ENCODE results near the gene NHLRC2. TPM values are rescaled to one million over a fixed set of nuclear protein-coding genes. Genes with fewer than 3 reads are reported as not detected.

Gene NHLRC2
- total RNA-seq, 2 experiments from 2014 or later = 24.6 to 25.0 TPM

DNA sequence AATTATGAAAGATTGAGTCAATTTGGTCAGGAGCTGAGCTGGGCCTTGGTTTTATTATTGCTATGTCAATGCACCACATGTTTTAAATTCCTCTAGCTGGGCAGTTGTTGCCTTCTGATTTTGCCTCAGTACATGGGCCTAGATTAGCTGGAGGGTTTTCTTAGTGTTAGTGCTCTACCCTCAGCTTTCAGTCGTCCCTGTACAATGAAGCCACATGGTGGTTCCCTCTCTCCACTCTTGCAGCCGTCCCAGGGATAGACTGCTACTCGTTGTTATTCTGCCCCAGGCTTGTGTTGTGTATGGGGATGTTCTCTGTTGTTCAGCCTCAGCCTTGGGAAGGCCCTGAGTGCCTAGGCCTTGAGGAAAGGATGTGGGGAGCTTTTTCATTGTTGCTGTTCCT is 37.0 kb downstream of the NHLRC2 start:
- Mint-ChIP-seq H3K27ac (no peak overlapping the region), H3K36me3 (ENCODE audit: low read depth) (peaks cover 32% of the 10 kb centered on the region), H3K4me3 (no peak overlapping the region), H3K9me3 (ENCODE audit: insufficient read depth) (no peaks in the 10 kb centered on the region), H3K4me1 (ENCODE audit: low read depth) (peaks cover 6% of the 10 kb centered on the region), H3K27me3 (ENCODE audit: low read depth) (no peaks in the 10 kb centered on the region)
- DNase-seq (no peak), ATAC-seq (no peak)
- POLR2A ChIA-PET = no interaction called here
- CTCF ChIA-PET = no interaction called here

GRCh38 chr10:113893570-113893969 is 39.1 kb downstream of the NHLRC2 start:
- ATAC-seq (no peak), DNase-seq (no peak)
- Mint-ChIP-seq H3K4me1 (ENCODE audit: low read depth) (peaks cover 6% of the 10 kb centered on the region), H3K27me3 (ENCODE audit: low read depth) (no peaks in the 10 kb centered on the region), H3K36me3 (ENCODE audit: low read depth) (peaks cover 28% of the 10 kb centered on the region), H3K27ac (no peak overlapping the region), H3K4me3 (no peak overlapping the region), H3K9me3 (ENCODE audit: insufficient read depth) (no peaks in the 10 kb centered on the region)
- POLR2A ChIA-PET = no interaction called here
- CTCF ChIA-PET = interaction anchor here (1.1 kb wide), 1 partner anchor 209 kb away, joined by 4 read pairs; no protein-coding TSS in a partner anchor

- no peaks in the 10 kb centered on the region for H3K9me3 Mint-ChIP-seq (ENCODE audit: insufficient read depth)
- no peak for ATAC-seq
- peaks cover 6% of the 10 kb centered on the region for H3K4me1 Mint-ChIP-seq (ENCODE audit: low read depth)
- no peak overlapping the region for H3K4me3 Mint-ChIP-seq
- H3K27me3 Mint-ChIP-seq (ENCODE audit: low read depth) = no peaks in the 10 kb centered on the region
- no peak overlapping the region for H3K27ac Mint-ChIP-seq
- ChIA-PET POLR2A (no interaction called here), CTCF (no interaction called here)
- no peak for DNase-seq
- peaks cover 34% of the 10 kb centered on the region for H3K36me3 Mint-ChIP-seq (ENCODE audit: low read depth)
Measured at GRCh38 chr10:113894581-113894980, 40.1 kb downstream of the NHLRC2 start.

GRCh38 chr10:113895018-113895417 is 40.6 kb downstream of the NHLRC2 start:
- H3K36me3 Mint-ChIP-seq (ENCODE audit: low read depth) = peaks cover 34% of the 10 kb centered on the region
- CTCF ChIA-PET = no interaction called here

GRCh38 chr10:113897693-113898618 is 43.5 kb downstream of the NHLRC2 start:
- H3K36me3 Mint-ChIP-seq (ENCODE audit: low read depth) = peaks cover 41% of the 10 kb centered on the region

More at GRCh38 chr10:113895018-113895417, 40.6 kb downstream of the NHLRC2 start:
- POLR2A ChIA-PET = no interaction called here
- ATAC-seq (no peak), DNase-seq (no peak)
- H3K27me3 Mint-ChIP-seq (ENCODE audit: low read depth) = no peaks in the 10 kb centered on the region
- no peaks in the 10 kb centered on the region for H3K9me3 Mint-ChIP-seq (ENCODE audit: insufficient read depth)
- peaks cover 6% of the 10 kb centered on the region for H3K4me1 Mint-ChIP-seq (ENCODE audit: low read depth)
- no peak overlapping the region for H3K4me3 Mint-ChIP-seq
- no peak overlapping the region for H3K27ac Mint-ChIP-seq

DNA sequence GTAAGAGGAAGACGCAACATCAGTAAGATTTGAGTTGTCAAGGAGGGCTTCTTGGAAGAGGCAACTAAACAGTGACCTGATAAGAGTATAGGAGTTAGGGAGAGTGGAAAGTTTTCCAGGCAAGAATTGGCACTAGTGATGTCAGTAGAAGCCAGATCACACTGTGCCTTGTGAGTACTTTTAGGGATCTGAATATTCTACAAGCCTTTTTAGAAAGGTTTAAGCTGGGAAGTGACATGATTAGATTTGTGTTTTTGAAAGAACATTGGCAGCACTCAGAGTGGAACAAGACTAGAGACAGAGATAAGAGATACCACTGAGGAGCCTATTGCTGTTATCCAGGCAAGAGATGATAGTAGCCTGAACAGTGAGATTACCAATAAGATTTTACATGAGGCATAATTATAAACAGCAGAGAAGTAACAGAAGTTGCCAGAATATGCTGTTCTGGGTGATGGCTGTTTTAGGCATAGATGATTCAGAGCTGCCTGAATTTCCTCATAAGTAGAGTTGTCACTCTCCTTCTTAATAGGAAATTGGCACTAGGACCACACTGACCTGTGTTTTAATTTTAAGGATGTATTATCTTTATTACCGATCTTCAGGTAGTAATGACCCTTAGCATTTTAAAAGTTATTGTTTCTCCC is 45.6 kb downstream of the NHLRC2 start:
- CTCF ChIA-PET = interaction anchor here (0.7 kb wide), 1 partner anchor 66 kb away, joined by 3 read pairs; no protein-coding TSS in a partner anchor
- ATAC-seq (no peak), DNase-seq (no peak)
- Mint-ChIP-seq H3K36me3 (ENCODE audit: low read depth) (peaks cover 40% of the 10 kb centered on the region), H3K4me3 (no peak overlapping the region), H3K9me3 (ENCODE audit: insufficient read depth) (no peaks in the 10 kb centered on the region), H3K4me1 (ENCODE audit: low read depth) (no peaks in the 10 kb centered on the region), H3K27me3 (ENCODE audit: low read depth) (no peaks in the 10 kb centered on the region), H3K27ac (no peak overlapping the region)
- POLR2A ChIA-PET = no interaction called here

More at GRCh38 chr10:113897693-113898618, 43.5 kb downstream of the NHLRC2 start:
- ChIA-PET POLR2A (no interaction called here), CTCF (no interaction called here)
- no peak for ATAC-seq
- no peak for DNase-seq
- Mint-ChIP-seq H3K27ac (no peak overlapping the region), H3K27me3 (ENCODE audit: low read depth) (no peaks in the 10 kb centered on the region), H3K4me3 (no peak overlapping the region), H3K4me1 (ENCODE audit: low read depth) (no peaks in the 10 kb centered on the region), H3K9me3 (ENCODE audit: insufficient read depth) (no peaks in the 10 kb centered on the region)

GRCh38 chr10:113905756-113906155 is 51.3 kb downstream of the NHLRC2 start:
- Mint-ChIP-seq H3K9me3 (ENCODE audit: insufficient read depth) (no peaks in the 10 kb centered on the region), H3K4me1 (ENCODE audit: low read depth) (no peaks in the 10 kb centered on the region), H3K27ac (no peak overlapping the region), H3K27me3 (ENCODE audit: low read depth) (no peaks in the 10 kb centered on the region), H3K36me3 (ENCODE audit: low read depth) (peaks cover 34% of the 10 kb centered on the region), H3K4me3 (no peak overlapping the region)
- CTCF ChIA-PET = no interaction called here
- DNase-seq (no peak), ATAC-seq (no peak)
- POLR2A ChIA-PET = no interaction called here

- CTCF ChIA-PET = no interaction called here
- POLR2A ChIA-PET = no interaction called here
Measured at GRCh38 chr10:113907166-113907565, 52.7 kb downstream of the NHLRC2 start.

DNA sequence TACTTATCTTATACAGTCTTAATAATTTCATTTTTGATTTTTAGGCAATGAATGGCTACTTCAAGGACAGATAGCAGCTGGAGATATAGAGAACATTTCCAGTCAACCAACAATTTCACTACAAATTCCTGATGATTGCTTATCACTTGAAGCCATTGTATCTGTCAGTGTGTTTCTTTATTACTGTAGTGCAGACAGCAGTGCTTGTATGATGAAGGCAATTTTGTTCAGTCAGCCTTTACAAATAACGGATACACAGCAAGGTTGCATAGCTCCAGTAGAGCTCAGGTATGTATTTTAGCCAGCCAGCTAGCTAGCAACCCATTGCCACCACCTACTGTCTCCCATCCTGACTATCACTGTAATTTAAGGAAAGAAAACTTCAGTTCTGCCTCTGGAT is 53.8 kb downstream of the NHLRC2 start:
- CTCF ChIA-PET = interaction anchor here (1.0 kb wide), 1 partner anchor 109 kb away, joined by 3 read pairs; no protein-coding TSS in a partner anchor
- H3K4me1 Mint-ChIP-seq (ENCODE audit: low read depth) = no peaks in the 10 kb centered on the region
- H3K27me3 Mint-ChIP-seq (ENCODE audit: low read depth) = no peaks in the 10 kb centered on the region
- peaks cover 26% of the 10 kb centered on the region for H3K36me3 Mint-ChIP-seq (ENCODE audit: low read depth)
- ATAC-seq (no peak), DNase-seq (no peak)
- POLR2A ChIA-PET = no interaction called here
- H3K9me3 Mint-ChIP-seq (ENCODE audit: insufficient read depth) = no peaks in the 10 kb centered on the region
- H3K27ac Mint-ChIP-seq = no peak overlapping the region
- H3K4me3 Mint-ChIP-seq = no peak overlapping the region

More at GRCh38 chr10:113907166-113907565, 52.7 kb downstream of the NHLRC2 start:
- peaks cover 26% of the 10 kb centered on the region for H3K36me3 Mint-ChIP-seq (ENCODE audit: low read depth)
- no peak overlapping the region for H3K27ac Mint-ChIP-seq
- H3K4me1 Mint-ChIP-seq (ENCODE audit: low read depth) = no peaks in the 10 kb centered on the region
- DNase-seq (no peak), ATAC-seq (no peak)
- H3K9me3 Mint-ChIP-seq (ENCODE audit: insufficient read depth) = no peaks in the 10 kb centered on the region
- H3K27me3 Mint-ChIP-seq (ENCODE audit: low read depth) = no peaks in the 10 kb centered on the region
- H3K4me3 Mint-ChIP-seq = no peak overlapping the region

- ATAC-seq (no peak), DNase-seq (no peak)
- Mint-ChIP-seq H3K36me3 (ENCODE audit: low read depth) (peaks cover 15% of the 10 kb centered on the region), H3K27me3 (ENCODE audit: low read depth) (no peaks in the 10 kb centered on the region), H3K9me3 (ENCODE audit: insufficient read depth) (no peaks in the 10 kb centered on the region), H3K27ac (no peak overlapping the region), H3K4me1 (ENCODE audit: low read depth) (no peaks in the 10 kb centered on the region), H3K4me3 (no peak overlapping the region)
- CTCF ChIA-PET = interaction anchor here (0.7 to 1.9 kb wide), 3 partner anchors 10 to 192 kb away, joined by 3 to 4 read pairs (median 3); no protein-coding TSS in a partner anchor
- POLR2A ChIA-PET = no interaction called here
Measured at GRCh38 chr10:113911113-113911512, 56.7 kb downstream of the NHLRC2 start.

DNA sequence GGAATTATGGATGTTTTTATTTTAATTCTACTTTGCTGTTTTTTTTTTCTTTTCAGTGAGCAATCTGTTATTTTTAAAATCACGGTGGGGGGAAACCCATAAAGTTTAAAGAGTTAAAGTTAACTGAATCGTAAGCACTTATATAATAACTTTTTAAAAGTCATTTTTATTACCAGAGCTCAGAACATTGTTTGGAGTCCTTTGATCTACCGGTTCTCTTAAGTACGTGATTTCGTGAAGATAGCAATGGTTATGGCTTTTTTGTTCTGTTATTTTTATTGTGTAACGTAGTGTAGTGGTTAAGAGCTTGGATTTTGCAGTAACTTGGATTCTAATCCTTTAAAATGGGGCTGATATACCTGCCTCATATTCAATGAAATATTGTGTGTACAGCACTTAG is 57.4 kb downstream of the NHLRC2 start:
- Mint-ChIP-seq H3K9me3 (ENCODE audit: insufficient read depth) (no peaks in the 10 kb centered on the region), H3K4me3 (no peak overlapping the region), H3K36me3 (ENCODE audit: low read depth) (peaks cover 16% of the 10 kb centered on the region), H3K4me1 (ENCODE audit: low read depth) (no peaks in the 10 kb centered on the region), H3K27me3 (ENCODE audit: low read depth) (no peaks in the 10 kb centered on the region), H3K27ac (no peak overlapping the region)
- DNase-seq (no peak), ATAC-seq (no peak)
- CTCF ChIA-PET = interaction anchor here (1.0 to 1.9 kb wide), 2 partner anchors 9 to 191 kb away, joined by 3 to 4 read pairs; no protein-coding TSS in a partner anchor
- POLR2A ChIA-PET = no interaction called here

DNA sequence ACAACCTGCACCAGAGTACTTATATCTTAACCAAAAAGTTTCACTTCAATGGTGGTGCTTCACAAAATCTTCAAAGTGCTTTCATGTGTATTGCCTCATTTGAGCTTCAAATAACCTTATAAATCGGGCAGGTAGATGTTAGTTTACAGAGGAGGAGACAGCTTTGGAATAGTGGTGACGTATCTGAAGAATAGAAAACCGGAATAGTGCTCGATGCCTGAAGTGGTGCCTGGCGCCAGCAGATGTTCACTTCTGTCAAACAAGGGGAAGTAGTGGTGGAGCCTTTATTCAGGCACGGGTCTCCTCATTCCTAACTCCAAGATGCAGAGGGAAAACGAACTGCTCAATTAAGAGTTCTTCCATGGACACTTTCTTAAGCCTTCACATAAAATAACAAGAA is 58.1 kb downstream of the NHLRC2 start:
- ChIA-PET POLR2A (no interaction called here), CTCF (interaction anchor here (1.9 kb wide), 1 partner anchor 190 kb away, joined by 4 read pairs; no protein-coding TSS in a partner anchor)
- Mint-ChIP-seq H3K27me3 (ENCODE audit: low read depth) (no peaks in the 10 kb centered on the region), H3K36me3 (ENCODE audit: low read depth) (peaks cover 14% of the 10 kb centered on the region), H3K4me3 (no peak overlapping the region), H3K27ac (no peak overlapping the region), H3K9me3 (ENCODE audit: insufficient read depth) (no peaks in the 10 kb centered on the region), H3K4me1 (ENCODE audit: low read depth) (no peaks in the 10 kb centered on the region)
- no peak for DNase-seq
- no peak for ATAC-seq
